Activated CD8-positive, alpha-beta memory T cell treated with anti-CD3 and anti-CD28 coated beads, Interleukin-2, amount 50 U/mL, for 24 hours (primary cell): ENCODE data around the gene OSBP2.
"Not testable (repeated sequence)": the region's sequence is repeated elsewhere in the genome, so short reads cannot be mapped to it uniquely, and the experiment has no call there.

Experiments
- DNase-seq: peaks from one replicate; pipeline ENCODE4 v3.0.0-alpha.2; 2020; ENCODE audit errors: extremely low read depth

OSBP2 gene

GRCh38 chr22:30718491-30718890 is 23.8 kb downstream of the OSBP2 start:
- no peak for DNase-seq

GRCh38 chr22:30718938-30719337 is 24.3 kb downstream of the OSBP2 start:
- DNase-seq, result no peak

GRCh38 chr22:30720263-30720837 is 25.7 kb downstream of the OSBP2 start:
- no peak for DNase-seq

GRCh38 chr22:30721741-30722140 is 27.1 kb downstream of the OSBP2 start:
- no peak for DNase-seq

GRCh38 chr22:30728826-30729225 is 34.2 kb downstream of the OSBP2 start:
- DNase-seq, result no peak

- DNase-seq, result no peak
Observed at GRCh38 chr22:30731658-30732057, 37.0 kb downstream of the OSBP2 start.

GRCh38 chr22:30732426-30732825 is 37.8 kb downstream of the OSBP2 start:
- no peak for DNase-seq

- no peak for DNase-seq
Observed at GRCh38 chr22:30733181-30733631, 38.5 kb downstream of the OSBP2 start.

GRCh38 chr22:30740007-30740406 is 45.3 kb downstream of the OSBP2 start:
- not testable (repeated sequence) for DNase-seq

- not testable (repeated sequence) for DNase-seq
Observed at GRCh38 chr22:30740511-30740910, 45.8 kb downstream of the OSBP2 start.

GRCh38 chr22:30742291-30743256 is 47.9 kb downstream of the OSBP2 start:
- no peak for DNase-seq

- DNase-seq, result no peak
Observed at GRCh38 chr22:30743257-30744020, 48.8 kb downstream of the OSBP2 start.

GRCh38 chr22:30744224-30744623 is 49.5 kb downstream of the OSBP2 start:
- no peak for DNase-seq

GRCh38 chr22:30747493-30747892 is 52.8 kb downstream of the OSBP2 start:
- DNase-seq, result no peak

- DNase-seq, result no peak
Observed at GRCh38 chr22:30749272-30749671, 54.6 kb downstream of the OSBP2 start.

- no peak for DNase-seq
Observed at GRCh38 chr22:30749849-30750248, 55.2 kb downstream of the OSBP2 start.

- no peak for DNase-seq
Observed at GRCh38 chr22:30751529-30751928, 56.9 kb downstream of the OSBP2 start.

- DNase-seq, result no peak
Observed at GRCh38 chr22:30752771-30753170, 58.1 kb downstream of the OSBP2 start.

- DNase-seq, result no peak
Observed at GRCh38 chr22:30753701-30754100, 59.0 kb downstream of the OSBP2 start.

GRCh38 chr22:30754521-30754920 is 59.8 kb downstream of the OSBP2 start:
- DNase-seq, result no peak

GRCh38 chr22:30754971-30755758 is 60.5 kb downstream of the OSBP2 start:
- DNase-seq, result peak; percentile 13

- no peak for DNase-seq
Observed at GRCh38 chr22:30755759-30756124, 61.1 kb downstream of the OSBP2 start.
